Measurements from ENCODE around the gene EVI5. TPM values are rescaled to one million over a fixed set of nuclear protein-coding genes. Genes with fewer than 3 reads are reported as not detected.
"Not testable (repeated sequence)": the region's sequence is repeated elsewhere in the genome, so short reads cannot be mapped to it uniquely, and the experiment has no call there.

Gene EVI5
- total RNA-seq, 1 donor from 2014 or later: 80.4 TPM

GRCh38 chr1:92587445-92587844 is 197.5 kb downstream of the EVI5 start:
- H3K27ac ChIP-seq (ENCODE audit: low read depth, low read length): no peak overlapping the region
- H3K27ac Mint-ChIP-seq (ENCODE audit: unreplicated experiment): no peak overlapping the region
- DNase-seq (ENCODE audit: low read depth) (no peak), FAIRE-seq (no peak)
- H3K9me3 ChIP-seq (ENCODE audit: insufficient read depth, low read depth, low read length): peaks cover 4% of the 10 kb centered on the region
- no peak overlapping the region for H3K4me3 Mint-ChIP-seq (ENCODE audit: unreplicated experiment)
- no peaks in the 10 kb centered on the region for H3K27me3 Mint-ChIP-seq (ENCODE audit: low read depth, unreplicated experiment)
- no peak for TF ChIP-seq CTCF (IDR thresholded peaks at IDR 0.05; ENCODE audit: insufficient read depth, low read depth, low read length)
- TF ChIP-seq EZH2 (IDR thresholded peaks at IDR 0.05; ENCODE audit: insufficient read depth, low read length): no peak
- H3K4me1 ChIP-seq (ENCODE audit: insufficient read depth, low read length): peaks cover 8% of the 10 kb centered on the region
- H3K4me1 Mint-ChIP-seq (ENCODE audit: low read depth, unreplicated experiment): peaks cover 10% of the 10 kb centered on the region
- no peak overlapping the region for H3K4me2 ChIP-seq (ENCODE audit: low read length)
- no peaks in the 10 kb centered on the region for H4K20me1 ChIP-seq (ENCODE audit: insufficient read depth, low read length)
- no peak overlapping the region for H3K4me3 ChIP-seq (ENCODE audit: insufficient read depth, low read depth, low read length)
- H2AFZ ChIP-seq (ENCODE audit: low read depth, low read length): no peak overlapping the region
- no peaks in the 10 kb centered on the region for H3K27me3 ChIP-seq (ENCODE audit: insufficient read depth, low read length)
- H3K9me3 Mint-ChIP-seq (ENCODE audit: unreplicated experiment): peaks cover 8% of the 10 kb centered on the region
- peaks cover 29% of the 10 kb centered on the region for H3K36me3 Mint-ChIP-seq (ENCODE audit: low read depth, unreplicated experiment)
- no peak overlapping the region for H3K9ac ChIP-seq (ENCODE audit: low read length)
- H3K79me2 ChIP-seq (ENCODE audit: insufficient read depth, low read length): no peaks in the 10 kb centered on the region
- H3K36me3 ChIP-seq (ENCODE audit: insufficient read depth, low read length): no peaks in the 10 kb centered on the region

- no peaks in the 10 kb centered on the region for H4K20me1 ChIP-seq (ENCODE audit: insufficient read depth, low read length)
- no peak for TF ChIP-seq CTCF (IDR thresholded peaks at IDR 0.05; ENCODE audit: insufficient read depth, low read depth, low read length)
- TF ChIP-seq EZH2 (IDR thresholded peaks at IDR 0.05; ENCODE audit: insufficient read depth, low read length): no peak
- Mint-ChIP-seq H3K36me3 (ENCODE audit: low read depth, unreplicated experiment) (peaks cover 22% of the 10 kb centered on the region), H3K27me3 (ENCODE audit: low read depth, unreplicated experiment) (no peaks in the 10 kb centered on the region), H3K9me3 (ENCODE audit: unreplicated experiment) (peaks cover 8% of the 10 kb centered on the region), H3K4me1 (ENCODE audit: low read depth, unreplicated experiment) (peaks cover 7% of the 10 kb centered on the region), H3K27ac (ENCODE audit: unreplicated experiment) (no peak overlapping the region), H3K4me3 (ENCODE audit: unreplicated experiment) (no peak overlapping the region)
- peaks cover 8% of the 10 kb centered on the region for H3K4me1 ChIP-seq (ENCODE audit: insufficient read depth, low read length)
- peaks cover 4% of the 10 kb centered on the region for H3K9me3 ChIP-seq (ENCODE audit: insufficient read depth, low read depth, low read length)
- FAIRE-seq (no peak), DNase-seq (ENCODE audit: low read depth) (no peak)
- H3K27me3 ChIP-seq (ENCODE audit: insufficient read depth, low read length): no peaks in the 10 kb centered on the region
- H2AFZ ChIP-seq (ENCODE audit: low read depth, low read length): no peak overlapping the region
- no peak overlapping the region for H3K4me3 ChIP-seq (ENCODE audit: insufficient read depth, low read depth, low read length)
- H3K27ac ChIP-seq (ENCODE audit: low read depth, low read length): no peak overlapping the region
- no peak overlapping the region for H3K9ac ChIP-seq (ENCODE audit: low read length)
- H3K36me3 ChIP-seq (ENCODE audit: insufficient read depth, low read length): no peaks in the 10 kb centered on the region
- no peak overlapping the region for H3K4me2 ChIP-seq (ENCODE audit: low read length)
- H3K79me2 ChIP-seq (ENCODE audit: insufficient read depth, low read length): no peaks in the 10 kb centered on the region
Measured at GRCh38 chr1:92585831-92586230, 199.1 kb downstream of the EVI5 start.

GRCh38 chr1:92584810-92585209 is 200.1 kb downstream of the EVI5 start:
- H3K79me2 ChIP-seq (ENCODE audit: insufficient read depth, low read length); H3K4me1 Mint-ChIP-seq (ENCODE audit: low read depth, unreplicated experiment); H3K27me3 ChIP-seq (ENCODE audit: insufficient read depth, low read length); DNase-seq (ENCODE audit: low read depth); H3K4me3 ChIP-seq (ENCODE audit: insufficient read depth, low read depth, low read length); H3K27me3 Mint-ChIP-seq (ENCODE audit: low read depth, unreplicated experiment); FAIRE-seq; H2AFZ ChIP-seq (ENCODE audit: low read depth, low read length); H3K9me3 Mint-ChIP-seq (ENCODE audit: unreplicated experiment); H3K4me3 Mint-ChIP-seq (ENCODE audit: unreplicated experiment); H3K9ac ChIP-seq (ENCODE audit: low read length); H3K27ac Mint-ChIP-seq (ENCODE audit: unreplicated experiment); H4K20me1 ChIP-seq (ENCODE audit: insufficient read depth, low read length); H3K36me3 ChIP-seq (ENCODE audit: insufficient read depth, low read length); H3K9me3 ChIP-seq (ENCODE audit: insufficient read depth, low read depth, low read length); H3K4me1 ChIP-seq (ENCODE audit: insufficient read depth, low read length): not testable (repeated sequence)
- H3K4me2 ChIP-seq (ENCODE audit: low read length): peak overlapping the region; percentile 51
- H3K36me3 Mint-ChIP-seq (ENCODE audit: low read depth, unreplicated experiment): peaks cover 12% of the 10 kb centered on the region
- peak overlapping the region; percentile 47 for H3K27ac ChIP-seq (ENCODE audit: low read depth, low read length)
